C4-2B (cell line): ENCODE data around the gene CES4A.
"Not testable (repeated sequence)": the region's sequence is repeated elsewhere in the genome, so short reads cannot be mapped to it uniquely, and the experiment has no call there.

Source experiments
- H3K27ac ChIP-seq: fragments of 450-650 bp; 2 replicates; pipeline ENCODE4 v1.5.1; 2017
- CTCF ChIP-seq: fragments of 450-650 bp; conservative IDR thresholded peaks from 2 replicates; pipeline ENCODE4 v1.5.1; 2017; ENCODE audit warnings: mild to moderate bottlenecking
- ZFX ChIP-seq: fragments of 450-650 bp; IDR thresholded peaks from 2 replicates; pipeline ENCODE4 v1.6.1; 2017

The CES4A gene

DNA sequence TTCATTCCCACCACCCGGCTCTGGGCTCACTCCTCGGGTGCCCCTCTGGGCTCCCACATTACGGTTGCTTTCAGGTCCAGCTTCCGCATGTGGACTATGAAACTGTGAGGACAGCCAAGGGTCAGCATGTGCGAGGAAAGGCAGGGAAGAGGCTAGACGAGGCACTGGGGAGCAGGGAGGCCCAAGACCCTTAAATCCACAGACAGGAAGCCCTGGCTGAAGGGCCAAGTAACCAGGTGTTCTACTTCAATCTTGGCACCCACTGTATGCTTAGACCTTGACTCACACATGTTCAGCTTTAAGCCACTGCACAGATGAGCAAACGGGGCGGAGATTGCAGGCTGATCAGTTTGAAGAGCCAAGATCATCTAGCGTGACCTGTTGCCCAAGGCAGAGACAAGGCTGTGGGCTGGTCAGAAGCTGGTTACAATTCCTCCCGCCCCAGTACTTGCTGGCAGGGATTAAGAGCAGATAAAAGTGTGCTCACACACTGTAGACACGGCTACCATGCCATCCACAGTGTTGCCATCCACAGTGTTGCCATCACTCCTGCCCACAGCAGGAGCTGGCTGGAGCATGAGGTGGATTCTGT lies at the start of gene CES4A:
TSS of gene CES4A (plus strand) at position 393 of the 592 bp plus-strand sequence. CDS start at position 577, 184 bp downstream.
- no peak within 1 kb of the TSS for H3K27ac ChIP-seq
- no peak for TF ChIP-seq CTCF
- no peak for TF ChIP-seq ZFX

GRCh38 chr16:66939366-66939765 lies 49.0 kb upstream of the CES4A start:
- TF ChIP-seq ZFX (no peak), CTCF (no peak)

DNA sequence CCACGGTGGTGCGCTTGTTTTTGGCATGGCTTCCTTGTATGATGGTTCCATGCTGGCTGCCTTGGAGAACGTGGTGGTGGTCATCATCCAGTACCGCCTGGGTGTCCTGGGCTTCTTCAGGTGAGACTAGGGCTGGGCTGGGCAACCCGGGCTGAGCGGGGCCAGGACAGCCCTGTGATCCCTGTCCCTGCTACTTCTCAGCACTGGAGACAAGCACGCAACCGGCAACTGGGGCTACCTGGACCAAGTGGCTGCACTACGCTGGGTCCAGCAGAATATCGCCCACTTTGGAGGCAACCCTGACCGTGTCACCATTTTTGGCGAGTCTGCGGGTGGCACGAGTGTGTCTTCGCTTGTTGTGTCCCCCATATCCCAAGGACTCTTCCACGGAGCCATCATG lies 48.2 kb upstream of the CES4A start:
- no peak overlapping the region for H3K27ac ChIP-seq

More at GRCh38 chr16:66939366-66939765, 49.0 kb upstream of the CES4A start:
- H3K27ac ChIP-seq: no peak overlapping the region

DNA sequence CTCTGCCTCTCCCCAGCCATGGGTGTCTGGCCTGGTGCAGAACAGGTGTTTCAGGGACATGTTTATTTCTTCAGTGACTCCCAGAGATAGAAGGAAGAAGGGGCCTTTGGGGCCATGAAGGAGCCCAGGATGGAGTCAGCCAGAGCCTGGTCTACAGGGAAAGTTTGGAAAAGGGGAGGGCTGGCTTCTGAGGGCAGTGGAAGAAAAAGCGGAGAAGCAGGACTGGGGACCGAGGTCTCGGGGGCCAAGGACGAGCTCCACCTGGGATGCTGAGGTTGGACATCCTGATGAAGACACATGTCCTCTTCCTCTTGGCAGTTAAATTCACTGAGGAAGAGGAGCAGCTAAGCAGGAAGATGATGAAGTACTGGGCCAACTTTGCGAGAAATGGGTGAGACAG lies 45.4 kb upstream of the CES4A start:
- H3K27ac ChIP-seq: no peak overlapping the region
- TF ChIP-seq CTCF: no peak
- no peak for TF ChIP-seq ZFX

More for the DNA sequence above, 48.2 kb upstream of the CES4A start:
- TF ChIP-seq CTCF (no peak), ZFX (no peak)

- TF ChIP-seq CTCF: no peak
- no peak for TF ChIP-seq ZFX
- no peak overlapping the region for H3K27ac ChIP-seq
Observed at GRCh38 chr16:66943426-66944053, 44.8 kb upstream of the CES4A start.

DNA sequence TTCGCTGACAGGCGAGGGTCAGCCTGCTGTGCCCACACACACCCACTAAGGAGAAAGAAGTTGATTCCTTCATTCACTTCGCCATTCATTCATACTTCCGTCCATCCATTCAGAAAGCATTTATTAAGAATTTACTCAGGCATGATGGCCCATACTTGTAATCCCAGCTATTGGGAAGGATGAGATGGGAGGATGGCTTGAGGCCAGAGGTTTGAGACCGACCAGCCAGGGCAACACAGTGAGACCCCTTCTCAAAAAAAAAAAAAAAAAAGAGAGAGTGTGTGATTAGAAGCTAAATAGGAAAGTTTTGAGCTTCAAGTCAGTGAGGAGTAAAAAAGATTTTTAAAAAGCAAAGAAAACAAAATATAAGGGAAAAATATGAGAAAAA lies 44.3 kb upstream of the CES4A start:
- TF ChIP-seq CTCF (no peak), ZFX (no peak)
- H3K27ac ChIP-seq: no peak overlapping the region

- not testable (repeated sequence) for H3K27ac ChIP-seq
Observed at GRCh38 chr16:66944971-66945370, 43.4 kb upstream of the CES4A start.

DNA sequence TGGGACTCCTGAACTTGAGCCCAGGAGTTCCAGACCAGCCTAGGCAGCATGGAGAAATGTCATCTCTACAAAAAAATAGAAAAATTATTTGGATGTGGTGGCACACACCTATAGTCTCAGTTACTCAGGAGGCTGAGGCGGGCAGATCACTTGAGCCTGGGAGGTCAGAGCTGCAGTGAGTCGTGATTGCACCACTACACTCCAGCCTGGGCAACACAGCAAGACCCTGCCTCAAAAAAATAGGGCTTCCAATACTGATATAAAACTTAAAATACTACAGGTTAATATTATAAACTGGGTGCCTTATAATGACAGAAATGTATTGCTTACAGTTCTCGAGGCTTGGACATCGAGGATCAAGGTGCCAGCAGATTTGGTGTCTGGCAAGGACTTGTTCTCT lies 42.5 kb upstream of the CES4A start:
- TF ChIP-seq CTCF (no peak), ZFX (no peak)
- no peak overlapping the region for H3K27ac ChIP-seq
